Activated naive CD8-positive, alpha-beta T cell treated with anti-CD3 and anti-CD28 coated beads for 36 hours (primary cell): ENCODE data around the gene HOXC9. TPM values are rescaled to one million over a fixed set of nuclear protein-coding genes. Genes with fewer than 3 reads are reported as not detected.

Experiments used
- DNase-seq: peaks from one replicate; pipeline ENCODE4 v3.0.0; 2021
- H3K27ac Mint-ChIP-seq: one replicate; pipeline ENCODE4 v1.8.0; 2022; ENCODE audit warnings: mild to moderate bottlenecking, moderate library complexity, mixed read lengths
- H3K27me3 Mint-ChIP-seq: one replicate; pipeline ENCODE4 v1.8.0; 2022; ENCODE audit warnings: mild to moderate bottlenecking, mixed read lengths
- H3K36me3 Mint-ChIP-seq: one replicate; pipeline ENCODE4 v1.8.0; 2021; ENCODE audit warnings: mild to moderate bottlenecking, mixed read lengths
- H3K4me1 Mint-ChIP-seq: one replicate; pipeline ENCODE4 v1.8.0; 2021; ENCODE audit warnings: mixed read lengths
- H3K4me3 Mint-ChIP-seq: one replicate; pipeline ENCODE4 v1.8.0; 2022; ENCODE audit warnings: mild to moderate bottlenecking, moderate library complexity, mixed read lengths
- H3K9me3 Mint-ChIP-seq: one replicate; pipeline ENCODE4 v1.8.0; 2022; ENCODE audit warnings: mixed read lengths
- total RNA-seq, 2 experiments: library from RNA; stranded (reverse); gene quantifications; one replicate each; pipeline ENCODE4 v1.2.3, GENCODE V29; 2021

HOXC9 gene
- total RNA-seq, 2 experiments from 2014 or later = not detected

DNA sequence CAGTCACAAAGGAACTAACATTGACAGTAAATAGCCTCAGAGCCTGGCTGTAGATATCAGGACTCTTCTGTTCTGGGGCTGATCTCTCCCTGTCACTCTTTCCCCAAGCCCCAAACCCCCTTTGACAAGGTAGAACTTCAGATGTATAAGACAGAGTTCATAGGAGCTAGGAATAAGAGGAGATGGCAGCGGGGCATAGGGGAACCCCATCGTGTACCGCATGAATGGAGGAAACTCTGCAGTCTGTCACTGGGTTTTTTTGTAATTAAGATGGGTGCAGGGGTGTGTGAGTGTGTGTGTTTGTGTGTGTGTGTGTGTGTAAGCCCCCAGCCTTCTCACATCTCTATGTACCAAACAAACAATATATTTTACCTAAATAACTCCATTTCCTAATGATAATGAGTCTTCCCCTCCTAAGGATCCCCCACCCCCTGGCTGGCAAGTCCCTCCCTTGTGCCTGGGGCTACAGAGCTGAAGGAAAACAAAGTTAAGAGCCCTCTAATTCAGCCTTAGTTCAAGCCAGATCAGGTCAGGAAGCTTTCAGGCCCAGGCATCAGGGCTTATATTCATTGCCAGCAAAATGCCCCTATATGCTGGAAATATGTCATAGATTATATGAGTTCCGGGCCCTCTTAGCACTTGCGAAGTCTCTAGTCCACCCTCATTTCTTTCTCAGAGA is 44.6 kb downstream of the HOXC9 start:
- no peaks in the 10 kb centered on the region for H3K9me3 Mint-ChIP-seq
- H3K4me3 Mint-ChIP-seq = no peak overlapping the region
- peaks cover 15% of the 10 kb centered on the region for H3K4me1 Mint-ChIP-seq
- no peaks in the 10 kb centered on the region for H3K36me3 Mint-ChIP-seq
- no peak overlapping the region for H3K27ac Mint-ChIP-seq
- H3K27me3 Mint-ChIP-seq = peaks cover 95% of the 10 kb centered on the region
- no peak for DNase-seq

DNA sequence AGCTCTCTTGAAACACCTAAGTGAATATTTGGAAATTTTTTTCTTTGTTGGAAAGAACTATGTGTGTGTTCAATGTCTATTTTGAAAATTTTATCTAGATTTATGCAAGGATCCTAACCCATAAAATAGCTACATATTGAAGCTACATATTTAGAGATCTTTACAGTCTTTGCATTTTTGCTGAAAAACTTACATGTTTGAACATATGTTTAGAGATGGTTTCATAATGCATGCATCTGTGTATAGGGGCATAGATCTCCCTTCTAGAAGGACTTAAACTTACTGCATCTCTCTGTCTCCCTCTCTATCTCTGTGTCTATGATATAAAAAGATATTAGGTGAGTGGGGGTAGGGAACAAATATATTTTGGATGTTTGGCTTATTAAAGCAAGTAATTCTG is 45.4 kb downstream of the HOXC9 start:
- Mint-ChIP-seq H3K4me1 (peaks cover 22% of the 10 kb centered on the region), H3K4me3 (no peak overlapping the region), H3K9me3 (no peaks in the 10 kb centered on the region), H3K27me3 (peaks cover 95% of the 10 kb centered on the region), H3K36me3 (no peaks in the 10 kb centered on the region), H3K27ac (no peak overlapping the region)
- DNase-seq = no peak

DNA sequence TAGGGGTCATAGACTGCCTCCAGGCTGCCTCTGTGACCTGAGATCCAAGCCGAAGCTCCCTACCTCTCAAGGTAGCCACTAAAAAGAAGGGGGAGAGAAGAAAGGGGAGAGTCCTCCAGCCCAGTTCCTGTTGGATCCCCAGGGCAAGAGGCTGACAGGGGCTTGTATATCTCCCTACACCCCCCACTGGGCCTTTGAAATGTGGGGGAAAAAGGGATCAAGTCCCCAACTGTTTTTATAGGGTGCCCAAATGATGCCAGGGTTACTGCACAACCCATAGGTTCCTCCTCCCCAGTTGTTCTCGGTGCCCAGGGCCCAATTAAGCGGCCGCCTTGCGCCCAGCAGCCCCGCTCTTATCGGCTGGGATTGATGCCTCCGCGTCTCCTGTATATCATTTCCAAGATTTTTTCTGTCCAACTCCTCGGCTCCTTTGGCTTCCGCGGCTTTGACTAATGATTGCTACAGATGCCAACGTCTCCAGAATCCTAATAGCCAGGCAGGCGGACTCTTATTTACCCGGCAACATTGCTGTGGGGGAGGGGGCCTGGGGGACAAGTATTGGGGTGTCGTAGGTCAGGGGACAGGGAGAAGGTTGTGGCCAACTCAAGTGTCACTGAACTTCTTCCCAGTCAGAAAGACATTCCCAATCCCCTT is 46.0 kb downstream of the HOXC9 start:
- Mint-ChIP-seq H3K9me3 (no peaks in the 10 kb centered on the region), H3K4me3 (no peak overlapping the region)

DNA sequence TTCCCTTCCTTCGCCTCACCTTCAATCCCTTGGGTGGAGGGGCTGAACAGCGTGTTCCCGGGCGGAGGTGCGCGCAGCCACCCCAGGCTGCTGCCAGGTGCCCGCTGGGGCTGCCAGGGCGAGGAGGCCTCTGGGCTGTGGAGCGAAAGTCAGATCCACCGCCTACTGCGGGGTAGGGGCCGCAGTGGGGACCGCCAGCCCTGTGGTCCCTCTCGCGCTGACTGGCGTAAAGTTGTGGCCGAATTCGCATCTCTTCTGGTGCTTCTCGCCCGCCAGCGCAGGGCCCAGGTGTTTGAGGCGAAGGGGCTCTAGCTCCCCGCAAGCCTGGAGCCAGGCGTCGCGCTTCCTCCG is 46.8 kb downstream of the HOXC9 start:
- peaks cover 99% of the 10 kb centered on the region for H3K27me3 Mint-ChIP-seq
- peak overlapping the region; percentile 58 for H3K4me3 Mint-ChIP-seq
- no peak for DNase-seq
- H3K27ac Mint-ChIP-seq = no peak overlapping the region
- H3K4me1 Mint-ChIP-seq = peaks cover 28% of the 10 kb centered on the region
- H3K36me3 Mint-ChIP-seq = no peaks in the 10 kb centered on the region
- no peaks in the 10 kb centered on the region for H3K9me3 Mint-ChIP-seq

More for the DNA sequence above, 46.0 kb downstream of the HOXC9 start:
- H3K27me3 Mint-ChIP-seq = peaks cover 97% of the 10 kb centered on the region
- H3K4me1 Mint-ChIP-seq = peaks cover 22% of the 10 kb centered on the region
- no peak overlapping the region for H3K27ac Mint-ChIP-seq
- no peak for DNase-seq
- H3K36me3 Mint-ChIP-seq = no peaks in the 10 kb centered on the region

DNA sequence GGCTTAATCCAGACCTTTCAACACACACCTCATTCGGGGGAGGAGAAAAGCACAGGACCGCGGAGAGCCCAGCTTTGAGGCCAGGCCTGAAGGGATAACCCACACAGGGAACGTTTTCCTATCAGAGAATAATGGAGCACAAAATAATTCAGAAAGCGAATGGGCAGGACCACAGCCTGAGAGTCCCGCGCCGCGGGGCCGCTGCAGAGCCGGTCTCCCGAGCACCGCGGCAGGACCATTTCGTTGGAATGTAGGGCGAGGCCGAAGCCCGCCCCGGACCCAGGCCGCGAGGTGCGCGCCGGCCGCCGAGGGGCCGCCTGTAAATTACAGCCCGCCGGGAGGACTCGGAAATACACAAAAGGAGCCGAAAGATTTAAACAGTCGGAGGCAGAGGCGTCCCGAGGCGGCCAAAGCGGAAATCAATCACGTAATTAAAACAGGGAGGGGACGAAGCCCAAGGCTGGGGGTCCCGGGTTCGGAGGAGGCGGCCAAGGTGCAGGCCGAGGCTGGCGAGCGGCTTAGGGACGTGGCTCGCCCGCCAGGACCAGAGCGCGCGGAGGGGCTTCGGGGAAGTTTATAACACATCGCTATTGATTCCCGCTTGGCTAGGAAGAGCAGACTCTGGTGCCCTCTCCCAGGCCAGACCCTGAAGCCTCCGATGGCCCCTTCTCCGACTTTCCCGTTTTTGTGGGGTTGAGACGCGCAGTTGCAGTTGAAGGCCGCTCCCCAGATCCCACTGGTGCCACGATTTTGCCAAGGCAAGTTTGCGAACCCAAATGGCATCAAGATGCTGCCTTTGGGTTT is 47.4 kb downstream of the HOXC9 start:
- Mint-ChIP-seq H3K36me3 (no peaks in the 10 kb centered on the region), H3K27ac (no peak overlapping the region), H3K9me3 (no peaks in the 10 kb centered on the region), H3K27me3 (peaks cover 100% of the 10 kb centered on the region), H3K4me1 (peaks cover 31% of the 10 kb centered on the region), H3K4me3 (peak overlapping the region; percentile 58)
- no peak for DNase-seq

DNA sequence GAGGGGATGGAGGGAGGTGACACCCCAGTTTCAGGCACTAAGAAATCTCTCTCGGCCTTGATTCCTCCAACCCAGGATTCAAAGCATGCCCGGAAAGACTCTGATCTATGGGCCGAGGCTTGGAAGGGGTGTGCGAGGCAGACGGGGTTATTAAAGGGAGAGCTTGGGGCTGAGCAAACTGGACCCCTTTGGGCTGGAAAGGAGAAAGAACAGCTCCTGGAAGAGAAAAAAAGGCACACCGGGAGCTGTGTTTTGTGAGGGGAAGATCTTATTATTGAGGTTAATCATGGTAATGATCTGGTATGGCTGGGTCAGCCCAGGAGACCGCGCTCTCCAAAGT is 48.0 kb downstream of the HOXC9 start:
- peaks cover 34% of the 10 kb centered on the region for H3K4me1 Mint-ChIP-seq
- no peaks in the 10 kb centered on the region for H3K9me3 Mint-ChIP-seq
- H3K27ac Mint-ChIP-seq = no peak overlapping the region
- peaks cover 100% of the 10 kb centered on the region for H3K27me3 Mint-ChIP-seq
- no peaks in the 10 kb centered on the region for H3K36me3 Mint-ChIP-seq
- no peak for DNase-seq
- H3K4me3 Mint-ChIP-seq = no peak overlapping the region

DNA sequence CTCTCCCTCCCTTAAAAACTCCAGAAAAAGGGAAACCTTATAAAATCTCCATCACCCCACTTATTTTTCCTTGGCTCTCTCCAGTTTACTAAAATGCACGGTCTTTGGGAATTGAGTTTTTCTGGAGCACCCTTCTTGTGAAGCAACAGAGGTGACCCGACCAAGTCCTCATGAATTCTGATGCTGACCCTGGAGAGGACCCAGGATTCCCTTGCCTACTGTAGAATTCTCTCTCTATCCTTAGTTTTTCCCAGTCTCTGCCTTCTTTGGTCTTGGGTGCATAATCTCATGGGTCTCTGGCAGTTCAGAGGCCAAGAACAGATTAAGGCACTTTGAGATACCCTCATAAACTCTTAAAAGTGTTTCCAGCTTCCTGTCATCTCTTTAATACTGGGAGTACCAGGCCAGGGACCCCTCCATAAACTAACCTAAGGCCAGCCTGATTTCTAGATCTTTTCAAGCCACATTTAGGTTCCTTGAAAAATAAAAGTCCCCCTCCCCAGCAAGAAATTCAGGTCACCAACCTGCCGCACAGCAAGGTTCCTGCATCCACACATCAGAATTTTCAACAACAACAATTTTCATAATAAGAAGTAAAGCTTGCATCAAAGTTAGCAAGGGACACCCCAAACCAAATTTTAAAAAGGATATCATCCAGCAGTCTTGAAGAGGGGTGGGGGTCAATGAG is 48.6 kb downstream of the HOXC9 start:
- Mint-ChIP-seq H3K36me3 (no peaks in the 10 kb centered on the region), H3K27me3 (peaks cover 100% of the 10 kb centered on the region), H3K4me3 (no peak overlapping the region), H3K4me1 (peaks cover 37% of the 10 kb centered on the region), H3K27ac (no peak overlapping the region), H3K9me3 (no peaks in the 10 kb centered on the region)
- DNase-seq = no peak

DNA sequence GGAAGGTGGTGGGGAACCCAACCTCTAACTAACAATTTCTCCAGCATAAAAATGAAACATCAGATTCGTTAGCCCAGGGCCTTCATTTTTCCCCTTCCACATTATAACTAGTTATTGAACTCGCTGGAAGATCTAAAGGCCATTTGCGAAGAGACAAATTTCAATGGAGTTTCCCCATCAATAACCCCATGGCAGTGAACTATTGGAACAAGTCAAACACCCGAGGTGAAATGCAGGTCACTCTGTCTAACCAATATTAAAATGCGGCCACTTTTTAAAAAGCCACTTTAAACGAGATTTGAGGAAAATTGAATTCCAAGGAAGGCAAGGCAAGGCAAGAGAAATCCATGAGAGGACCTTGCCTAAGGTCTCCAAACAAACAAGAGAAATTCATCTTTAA is 49.1 kb downstream of the HOXC9 start:
- no peaks in the 10 kb centered on the region for H3K9me3 Mint-ChIP-seq
- no peaks in the 10 kb centered on the region for H3K36me3 Mint-ChIP-seq
- peaks cover 35% of the 10 kb centered on the region for H3K4me1 Mint-ChIP-seq
- no peak overlapping the region for H3K4me3 Mint-ChIP-seq
- no peak overlapping the region for H3K27ac Mint-ChIP-seq
- no peak for DNase-seq
- H3K27me3 Mint-ChIP-seq = peaks cover 100% of the 10 kb centered on the region

DNA sequence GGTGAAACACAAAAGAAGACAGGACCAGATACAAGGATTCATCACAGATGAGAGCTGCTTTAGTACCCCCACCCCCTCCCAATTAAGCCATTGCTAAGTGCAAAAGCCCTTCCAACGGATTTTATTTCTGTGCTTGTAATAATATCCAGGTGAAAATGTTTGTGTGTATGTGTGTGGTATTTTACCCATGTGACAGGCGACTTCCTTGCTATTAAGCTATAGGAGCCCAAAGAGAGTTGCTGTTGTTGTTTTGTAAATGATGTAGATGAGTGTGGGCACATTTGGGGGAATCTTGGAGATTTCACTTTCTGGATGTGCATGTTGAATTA is 50.5 kb downstream of the HOXC9 start:
- Mint-ChIP-seq H3K27ac (no peak overlapping the region), H3K4me3 (no peak overlapping the region), H3K36me3 (no peaks in the 10 kb centered on the region), H3K27me3 (peaks cover 99% of the 10 kb centered on the region), H3K4me1 (peaks cover 34% of the 10 kb centered on the region), H3K9me3 (no peaks in the 10 kb centered on the region)
- DNase-seq = no peak

DNA sequence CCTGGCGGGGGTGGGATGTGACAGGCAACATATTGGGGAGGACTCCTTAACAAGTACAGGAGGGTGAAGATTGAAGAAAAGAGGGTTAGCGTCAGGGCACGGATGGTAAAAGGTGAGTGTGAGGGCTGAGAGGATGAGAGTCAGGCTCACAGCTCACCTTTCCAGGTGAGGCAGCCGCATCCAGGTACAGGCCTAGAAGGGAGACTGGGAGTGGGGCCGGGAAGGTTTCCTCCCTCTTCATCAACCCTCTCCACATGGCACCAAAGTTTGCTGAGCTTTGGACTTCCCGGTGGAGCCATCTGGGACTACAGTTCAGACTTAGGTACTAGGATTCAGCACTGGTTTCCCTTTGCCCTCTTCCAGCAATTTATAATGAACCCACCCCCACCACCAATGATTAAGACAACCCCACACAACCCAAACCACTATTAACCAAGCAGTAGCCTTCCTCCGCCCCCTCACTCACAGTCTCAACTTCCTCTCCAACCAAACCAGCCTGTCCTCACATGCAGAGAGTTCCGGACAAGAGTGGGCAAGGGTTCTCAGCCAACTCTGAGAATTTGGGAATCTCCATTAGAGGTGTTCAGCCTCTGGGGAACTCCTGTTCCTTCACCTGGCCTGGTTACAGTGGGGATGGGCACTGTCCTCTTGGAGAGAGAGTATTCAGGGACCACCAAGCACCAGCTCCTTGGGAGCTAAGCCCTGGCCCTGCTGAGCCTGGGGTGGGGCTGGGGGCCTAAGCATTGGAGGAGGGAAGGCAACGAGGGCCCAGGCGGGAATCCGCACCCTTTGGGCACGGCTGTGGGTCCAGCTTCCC is 51.3 kb downstream of the HOXC9 start:
- no peak overlapping the region for H3K4me3 Mint-ChIP-seq
- peaks cover 98% of the 10 kb centered on the region for H3K27me3 Mint-ChIP-seq
- DNase-seq = no peak
- H3K4me1 Mint-ChIP-seq = peaks cover 34% of the 10 kb centered on the region
- H3K36me3 Mint-ChIP-seq = no peaks in the 10 kb centered on the region
- H3K27ac Mint-ChIP-seq = no peak overlapping the region
- no peaks in the 10 kb centered on the region for H3K9me3 Mint-ChIP-seq

DNA sequence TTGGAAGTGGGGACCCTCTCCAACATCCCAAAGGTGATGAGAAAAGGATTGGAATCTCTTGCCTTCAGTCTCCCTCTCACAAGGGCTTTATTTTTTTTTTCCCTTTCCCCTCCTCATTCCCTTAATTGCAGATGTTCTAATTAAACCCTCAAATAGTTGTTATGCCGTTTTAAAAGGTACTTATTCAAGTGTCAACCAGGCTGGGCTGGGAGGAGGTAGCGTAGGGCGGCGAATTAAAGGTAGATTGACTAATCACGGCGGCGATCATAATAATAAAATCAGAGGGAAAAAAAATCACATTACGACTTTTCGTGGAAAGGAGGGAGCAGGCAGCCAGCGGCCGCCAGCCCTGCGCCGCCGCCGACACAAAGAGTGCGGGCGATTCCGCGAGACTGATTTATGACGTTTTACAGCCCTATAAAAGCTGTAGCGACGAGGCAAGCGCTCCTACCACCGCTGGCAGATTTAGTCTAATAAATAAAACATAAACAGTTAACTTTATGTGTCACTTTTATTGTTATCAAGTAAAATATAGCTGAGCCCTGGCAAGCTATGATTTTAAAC is 52.0 kb downstream of the HOXC9 start:
- no peaks in the 10 kb centered on the region for H3K36me3 Mint-ChIP-seq
- peaks cover 94% of the 10 kb centered on the region for H3K27me3 Mint-ChIP-seq
- H3K4me3 Mint-ChIP-seq = no peak overlapping the region
- no peak for DNase-seq
- H3K9me3 Mint-ChIP-seq = no peaks in the 10 kb centered on the region
- H3K27ac Mint-ChIP-seq = no peak overlapping the region
- H3K4me1 Mint-ChIP-seq = peaks cover 33% of the 10 kb centered on the region

DNA sequence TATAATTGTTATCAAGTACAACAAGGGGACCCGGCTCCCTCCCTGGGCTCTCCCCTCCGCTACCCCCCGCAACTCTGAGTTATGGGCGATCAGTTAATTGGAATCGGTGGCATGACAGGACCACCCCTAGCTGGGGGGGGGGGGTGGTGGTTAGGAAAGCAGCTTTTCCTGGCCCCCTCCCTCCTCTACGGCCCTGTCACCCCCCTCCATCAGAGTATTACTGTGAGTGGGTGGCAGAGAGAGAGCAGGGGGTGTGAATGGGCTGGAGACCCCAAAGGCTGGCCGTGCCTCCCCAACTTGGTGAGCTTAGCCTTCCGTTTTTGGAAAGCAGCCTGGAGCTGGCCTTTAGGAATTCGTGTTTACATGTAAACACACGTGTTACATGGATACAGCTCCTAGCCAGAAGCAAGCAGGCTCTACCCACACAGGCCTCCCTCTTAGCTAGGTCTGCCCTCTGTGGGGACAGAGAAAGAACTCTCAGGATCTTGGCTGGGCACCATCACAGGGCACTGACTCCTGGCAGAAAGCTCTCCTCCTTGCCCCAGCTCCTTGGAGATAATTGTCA is 52.6 kb downstream of the HOXC9 start:
- no peak for DNase-seq
- peaks cover 31% of the 10 kb centered on the region for H3K4me1 Mint-ChIP-seq
- H3K36me3 Mint-ChIP-seq = no peaks in the 10 kb centered on the region
- H3K27me3 Mint-ChIP-seq = peaks cover 94% of the 10 kb centered on the region
- peak overlapping the region; percentile 53 for H3K27ac Mint-ChIP-seq
- H3K9me3 Mint-ChIP-seq = no peaks in the 10 kb centered on the region
- peak overlapping the region; percentile 68 for H3K4me3 Mint-ChIP-seq
